SK-N-SH treated with all-trans-retinoic acid at 6 μM for 48 hours (cell line): Measurements from ENCODE around the gene UQCRC1.

ENCODE experiments used
- ATAC-seq: fragments of 200-7000 bp; cut with Tn5 transposase; 3 replicates; pipeline ENCODE4 v1.9.1; 2020; ENCODE audit warnings: mild to moderate bottlenecking, moderate library complexity
- ARNTL ChIP-seq: fragments of 450-650 bp; formaldehyde crosslinking; IDR thresholded peaks from 2 replicates; pipeline ENCODE4 v1.5.0; 2020; ENCODE audit warnings: low read depth, mild to moderate bottlenecking, moderate library complexity, borderline replicate concordance
- BACH2 ChIP-seq: fragments of 250-450 bp; sonication (Bioruptor Pico); IDR thresholded peaks from 2 replicates; pipeline ENCODE4 v1.9.0; 2021; ENCODE audit warnings: mild to moderate bottlenecking, borderline replicate concordance
- CREB5 ChIP-seq: fragments of 250-450 bp; sonication (Bioruptor Pico); IDR thresholded peaks from 2 replicates; pipeline ENCODE4 v1.5.1; 2020; ENCODE audit warnings: low read depth, mild to moderate bottlenecking, moderate library complexity
- CSDC2 ChIP-seq: fragments of 250-450 bp; sonication (Bioruptor Pico); IDR thresholded peaks from 2 replicates; pipeline ENCODE4 v1.5.0; 2020; ENCODE audit warnings: mild to moderate bottlenecking, moderate library complexity
- CSRNP3 ChIP-seq: fragments of 250-450 bp; sonication (Bioruptor Pico); IDR thresholded peaks from 2 replicates; pipeline ENCODE4 v1.5.1; 2021; ENCODE audit warnings: mild to moderate bottlenecking, moderate library complexity
- ESRRG ChIP-seq: fragments of 250-450 bp; sonication (Bioruptor Pico); IDR thresholded peaks from 2 replicates; pipeline ENCODE4 v1.6.1; 2021; ENCODE audit warnings: mild to moderate bottlenecking
- GLIS3 ChIP-seq: fragments of 250-450 bp; sonication (Bioruptor Pico); IDR thresholded peaks from 2 replicates; pipeline ENCODE4 v1.5.0; 2020; ENCODE audit warnings: mild to moderate bottlenecking, moderate library complexity
- OSR1 ChIP-seq: fragments of 250-450 bp; sonication (Bioruptor Pico); IDR thresholded peaks from 2 replicates; pipeline ENCODE4 v1.8.0; 2022; ENCODE audit warnings: moderate library complexity, mild to moderate bottlenecking, inconsistent platforms
- PATZ1 ChIP-seq: fragments of 250-450 bp; sonication (Bioruptor Pico); IDR thresholded peaks from 2 replicates; pipeline ENCODE4 v1.8.0; 2020; ENCODE audit warnings: mild to moderate bottlenecking, moderate library complexity, borderline replicate concordance
- POU6F1 ChIP-seq: fragments of 250-450 bp; sonication (Bioruptor Pico); IDR thresholded peaks from 2 replicates; pipeline ENCODE4 v1.8.0; 2021; ENCODE audit warnings: low read depth, mild to moderate bottlenecking, moderate library complexity, borderline replicate concordance
- PPARA ChIP-seq: fragments of 250-450 bp; sonication (Bioruptor Pico); IDR thresholded peaks from 2 replicates; pipeline ENCODE4 v1.5.0; 2020; ENCODE audit warnings: mild to moderate bottlenecking, borderline replicate concordance
- RARB ChIP-seq: fragments of 250-450 bp; sonication (Bioruptor Pico); IDR thresholded peaks from 2 replicates; pipeline ENCODE4 v1.8.0; 2021; ENCODE audit warnings: mild to moderate bottlenecking, moderate library complexity
- SNAI2 ChIP-seq: fragments of 250-450 bp; sonication (Bioruptor Pico); IDR thresholded peaks from 2 replicates; pipeline ENCODE4 v1.5.0; 2020; ENCODE audit warnings: mild to moderate bottlenecking, moderate library complexity
- TCF4 ChIP-seq: fragments of 250-450 bp; sonication (Bioruptor Pico); IDR thresholded peaks from 2 replicates; pipeline ENCODE4 v1.8.0; 2021; ENCODE audit warnings: mild to moderate bottlenecking, moderate library complexity, borderline replicate concordance
- ZC3H10 ChIP-seq: fragments of 250-450 bp; sonication (Bioruptor Pico); IDR thresholded peaks from 2 replicates; pipeline ENCODE4 v1.5.1; 2021; ENCODE audit warnings: mild to moderate bottlenecking, moderate library complexity
- ZFP3 ChIP-seq: fragments of 250-450 bp; sonication (Bioruptor Pico); IDR thresholded peaks from 2 replicates; pipeline ENCODE4 v1.5.0; 2020; ENCODE audit warnings: mild to moderate bottlenecking, moderate library complexity
- ZFP30 ChIP-seq: fragments of 450-650 bp; formaldehyde crosslinking; IDR thresholded peaks from 2 replicates; pipeline ENCODE4 v1.5.0; 2022; ENCODE audit warnings: mild to moderate bottlenecking, moderate library complexity
- ZNF565 ChIP-seq: fragments of 450-650 bp; formaldehyde crosslinking; conservative IDR thresholded peaks from 2 replicates; pipeline ENCODE4 v1.5.0; 2020; ENCODE audit warnings: low read depth, mild to moderate bottlenecking, moderate library complexity
- ZNF70 ChIP-seq: fragments of 450-650 bp; formaldehyde crosslinking; IDR thresholded peaks from 2 replicates; pipeline ENCODE4 v1.5.0; 2020; ENCODE audit warnings: mild to moderate bottlenecking, moderate library complexity
- ZNF8 ChIP-seq: fragments of 450-650 bp; formaldehyde crosslinking; IDR thresholded peaks from 2 replicates; pipeline ENCODE4 v1.5.0; 2020; ENCODE audit warnings: mild to moderate bottlenecking, moderate library complexity

The UQCRC1 gene

GRCh38 chr3:48568476-48568875, 41.0 kb downstream of the UQCRC1 start:
- ATAC-seq = no peak

GRCh38 chr3:48567500-48567899, 41.9 kb downstream of the UQCRC1 start:
- ATAC-seq = no peak
- TF ChIP-seq CSDC2 = no peak
- no peak for TF ChIP-seq ZNF8 (CRISPR knock-in tag)
- no peak for TF ChIP-seq PATZ1 (CRISPR knock-in tag)
- TF ChIP-seq BACH2 = no peak
- no peak for TF ChIP-seq ZNF70 (CRISPR knock-in tag)
- TF ChIP-seq ZFP3 (CRISPR knock-in tag) = no peak
- TF ChIP-seq GLIS3 (CRISPR knock-in tag) = no peak
- TF ChIP-seq PPARA (CRISPR knock-in tag) = no peak
- TF ChIP-seq ARNTL (CRISPR knock-in tag) = no peak
- TF ChIP-seq ZFP30 (CRISPR knock-in tag) = no peak
- TF ChIP-seq CREB5 = no peak
- TF ChIP-seq ESRRG (CRISPR knock-in tag) = no peak
- TF ChIP-seq RARB (CRISPR knock-in tag) = no peak
- TF ChIP-seq ZNF565 (CRISPR knock-in tag) = no peak
- no peak for TF ChIP-seq OSR1 (CRISPR knock-in tag)
- no peak for TF ChIP-seq POU6F1 (CRISPR knock-in tag)

More at GRCh38 chr3:48568476-48568875, 41.0 kb downstream of the UQCRC1 start:
- TF ChIP-seq ZC3H10 (CRISPR knock-in tag) (no peak), ZNF8 (CRISPR knock-in tag) (no peak), RARB (CRISPR knock-in tag) (no peak), CSDC2 (no peak), CREB5 (no peak), TCF4 (CRISPR knock-in tag) (no peak), SNAI2 (CRISPR knock-in tag) (no peak), CSRNP3 (no peak), POU6F1 (CRISPR knock-in tag) (no peak), ARNTL (CRISPR knock-in tag) (no peak), ESRRG (CRISPR knock-in tag) (no peak), PATZ1 (CRISPR knock-in tag) (no peak), PPARA (CRISPR knock-in tag) (no peak)
